Lower lobe of right lung (tissue), 2 donors: ENCODE results near the gene ZCCHC17. TPM values are rescaled to one million over a fixed set of nuclear protein-coding genes. Genes with fewer than 3 reads are reported as not detected.
"Not testable (repeated sequence)": the region's sequence is repeated elsewhere in the genome, so short reads cannot be mapped to it uniquely, and the experiment has no call there.

ENCODE experiments used
- ATAC-seq, 2 donors: fragments of 200-7000 bp; cut with Tn5 transposase; one replicate each; pipeline ENCODE4 v1.9.1; 2020 to 2022; ENCODE audit warnings: mild to moderate bottlenecking in 2 of 2, moderate library complexity in 2 of 2
- DNase-seq: peaks from one replicate; pipeline ENCODE4 v3.0.0-alpha.2; 2020
- H3K27ac ChIP-seq: fragments of 200-600 bp; one replicate; pipeline ENCODE4 v1.8.0; 2022
- H3K27me3 ChIP-seq: fragments of 200-600 bp; one replicate; pipeline ENCODE4 v1.8.0; 2022; ENCODE audit warnings: low read depth
- H3K36me3 ChIP-seq: fragments of 200-600 bp; one replicate; pipeline ENCODE4 v1.8.0; 2022; ENCODE audit warnings: mild to moderate bottlenecking
- H3K4me1 ChIP-seq: fragments of 200-600 bp; one replicate; pipeline ENCODE4 v1.8.0; 2022
- H3K4me3 ChIP-seq: fragments of 200-600 bp; one replicate; pipeline ENCODE4 v1.8.0; 2022; ENCODE audit warnings: mild to moderate bottlenecking
- H3K9me3 ChIP-seq: fragments of 200-600 bp; one replicate; pipeline ENCODE4 v1.8.0; 2022
- CTCF ChIP-seq: fragments of 200-600 bp; IDR thresholded peaks from one replicate; pipeline ENCODE4 v1.8.0; 2022; ENCODE audit warnings: antibody characterized with exemption, mild to moderate bottlenecking
- intact Hi-C: fragments of 100-400 bp; cut with DNase I; formaldehyde crosslinking; loops from one replicate; pipeline ENCODE4 v1.11.0; 2022
- total RNA-seq: library from RNA; stranded (reverse); fragmentation: NEBNext Ultra II Directional; extraction: Animal tissue kit (Norgen Biotek cat#: 25700); gene quantifications from one replicate; pipeline ENCODE4 v1.2.1, GENCODE V29; 2021
- donor health status: DM: no; HTN: yes; CAD: no; lungs with severe emphysema.

ZCCHC17 gene
- total RNA-seq, 1 donor from 2014 or later, result 22.5 TPM

GRCh38 chr1:31380181-31380580 is 83.3 kb downstream of the ZCCHC17 start:
- DNase-seq, result no peak
- TF ChIP-seq CTCF, result no peak

GRCh38 chr1:31381394-31382294 is 84.8 kb downstream of the ZCCHC17 start:
- DNase-seq, result no peak
- no peak overlapping the region for H3K27ac ChIP-seq
- no peak for TF ChIP-seq CTCF

More at GRCh38 chr1:31380181-31380580, 83.3 kb downstream of the ZCCHC17 start:
- no peaks in the 10 kb centered on the region for H3K9me3 ChIP-seq
- no peaks in the 10 kb centered on the region for H3K36me3 ChIP-seq
- H3K4me3 ChIP-seq, result no peak overlapping the region
- no peak overlapping the region for H3K27ac ChIP-seq
- ATAC-seq, result no peak
- peaks cover 3% of the 10 kb centered on the region for H3K27me3 ChIP-seq
- no peaks in the 10 kb centered on the region for H3K4me1 ChIP-seq
- intact Hi-C loops, result no loop called here

GRCh38 chr1:31382379-31382989 is 85.7 kb downstream of the ZCCHC17 start:
- Histone ChIP-seq H3K27me3 (peaks cover 3% of the 10 kb centered on the region), H3K4me3 (no peak overlapping the region), H3K4me1 (no peaks in the 10 kb centered on the region), H3K9me3 (no peaks in the 10 kb centered on the region), H3K27ac (no peak overlapping the region), H3K36me3 (no peaks in the 10 kb centered on the region)
- no peak for TF ChIP-seq CTCF
- ATAC-seq, result no peak
- DNase-seq, result no peak
- intact Hi-C loops, result no loop called here

More at GRCh38 chr1:31381394-31382294, 84.8 kb downstream of the ZCCHC17 start:
- intact Hi-C loops, result no loop called here
- Histone ChIP-seq H3K9me3 (no peaks in the 10 kb centered on the region), H3K36me3 (no peaks in the 10 kb centered on the region), H3K4me3 (no peak overlapping the region), H3K27me3 (peaks cover 3% of the 10 kb centered on the region), H3K4me1 (no peaks in the 10 kb centered on the region)
- peak in 1 of 2 donors; percentile 47 for ATAC-seq

GRCh38 chr1:31383967-31384366 is 87.1 kb downstream of the ZCCHC17 start:
- H3K27ac ChIP-seq, result no peak overlapping the region
- H3K4me1 ChIP-seq, result no peaks in the 10 kb centered on the region
- no peak overlapping the region for H3K4me3 ChIP-seq
- no peaks in the 10 kb centered on the region for H3K36me3 ChIP-seq
- ATAC-seq (no peak), DNase-seq (no peak)
- intact Hi-C loops, result no loop called here
- H3K9me3 ChIP-seq, result no peaks in the 10 kb centered on the region
- peaks cover 3% of the 10 kb centered on the region for H3K27me3 ChIP-seq
- TF ChIP-seq CTCF, result no peak

- intact Hi-C loops, result not testable (repeated sequence)
Observed at GRCh38 chr1:31386576-31387243, 89.9 kb downstream of the ZCCHC17 start.

More at GRCh38 chr1:31386576-31387243, 89.9 kb downstream of the ZCCHC17 start:
- not testable (repeated sequence) for ATAC-seq, H3K4me3 ChIP-seq, H3K27me3 ChIP-seq, H3K9me3 ChIP-seq, H3K4me1 ChIP-seq, H3K36me3 ChIP-seq, H3K27ac ChIP-seq, DNase-seq
